NCI-H1694 (cell line): ENCODE results near the gene TNS1.

ENCODE experiments used
- DNase-seq: peaks from one replicate; lab custom pipeline; 2025; lab: John Stamatoyannopoulos, UW

The TNS1 gene

GRCh38 chr2:217998926-217999594, 3.7 kb downstream of the TNS1 start:
- DNase-seq: no peak

- no peak for DNase-seq
Measured at GRCh38 chr2:217997510-217997909, 5.3 kb downstream of the TNS1 start.

- no peak for DNase-seq
Measured at GRCh38 chr2:217996361-217996760, 6.4 kb downstream of the TNS1 start.

- DNase-seq: no peak
Measured at GRCh38 chr2:217995731-217996231, 7.0 kb downstream of the TNS1 start.

GRCh38 chr2:217994776-217995274, 8.0 kb downstream of the TNS1 start:
- no peak for DNase-seq

- peak; percentile 42 for DNase-seq
Measured at GRCh38 chr2:217993817-217994463, 8.9 kb downstream of the TNS1 start.

- DNase-seq: no peak
Measured at GRCh38 chr2:217993138-217993537, 9.7 kb downstream of the TNS1 start.

GRCh38 chr2:217992061-217992460, 10.7 kb downstream of the TNS1 start:
- DNase-seq: no peak

- DNase-seq: no peak
Measured at GRCh38 chr2:217990791-217991465, 11.9 kb downstream of the TNS1 start.

- no peak for DNase-seq
Measured at GRCh38 chr2:217990389-217990788, 12.4 kb downstream of the TNS1 start.

GRCh38 chr2:217989221-217989948, 13.4 kb downstream of the TNS1 start:
- no peak for DNase-seq

GRCh38 chr2:217988840-217989204, 14.0 kb downstream of the TNS1 start:
- DNase-seq: no peak

GRCh38 chr2:217988014-217988839, 14.6 kb downstream of the TNS1 start:
- DNase-seq: peak; percentile 72

- DNase-seq: no peak
Measured at GRCh38 chr2:217987391-217987790, 15.4 kb downstream of the TNS1 start.

GRCh38 chr2:217986256-217986961, 16.4 kb downstream of the TNS1 start:
- DNase-seq: no peak

GRCh38 chr2:217983276-217984233, 19.2 kb downstream of the TNS1 start:
- no peak for DNase-seq

- no peak for DNase-seq
Measured at GRCh38 chr2:217981971-217982370, 20.8 kb downstream of the TNS1 start.

- no peak for DNase-seq
Measured at GRCh38 chr2:217981084-217981730, 21.6 kb downstream of the TNS1 start.

- DNase-seq: no peak
Measured at GRCh38 chr2:217980591-217980990, 22.2 kb downstream of the TNS1 start.
